K562 (cell line): ENCODE results near the gene ACSF3. TPM values are rescaled to one million over a fixed set of nuclear protein-coding genes. Genes with fewer than 3 reads are reported as not detected.

ENCODE experiments used
- CHD7 ChIP-seq: fragments of 200-600 bp; sonication (generic); IDR thresholded peaks from one replicate; pipeline ENCODE4 v1.6.1; 2012; ENCODE audit warnings: mild to moderate bottlenecking, low read depth, low read length, inconsistent platforms
- ZZZ3 ChIP-seq: fragments of 450-650 bp; IDR thresholded peaks from 2 replicates; pipeline ENCODE4 v1.6.1; 2016; ENCODE audit warnings: antibody characterized with exemption, mild to moderate bottlenecking, moderate library complexity
- polyA plus RNA-seq, 8 experiments: library from polyadenylated mRNA; depleted of rRNA in 4 of 8; stranded (reverse) in 5 of 8; unstranded in 3 of 8; fragments of >200 nt; fragmentation: Nextera tagmentation in 2 of 8; fragmentation: Illumina TruSeq in 1 of 8; extraction: Ambion mirVana in 2 of 8; extraction: Trizol in 1 of 8; gene quantifications; 2 replicates each; pipeline versions ENCODE4 v1.2.1 to v1.2.3, GENCODE V29; 2011 to 2014; ENCODE audit warnings: inconsistent platforms in 1 of 8, missing spikeins in 1 of 8
- total RNA-seq, 7 experiments: library from RNA; depleted of rRNA in 6 of 7; stranded (reverse); fragments of >200 nt in 6 of 7; fragmentation: Illumina TruSeq in 2 of 7; extraction: Trizol in 2 of 7; gene quantifications; 2 replicates each; pipeline versions ENCODE4 v1.2.1 to v1.2.3, GENCODE V29; 2011 to 2021; ENCODE audit warnings: low replicate concordance in 1 of 7

Gene ACSF3
- total and polyA plus RNA-seq, 9 of the 15 experiments (the other 6 are each of a cell fraction or from before 2014, with no cell fraction given), result 0.77 to 32.8 (median 14.7) TPM

GRCh38 chr16:89050868-89051311 is 42.8 kb upstream of the ACSF3 start (continued):
- no peak for TF ChIP-seq CHD7
- TF ChIP-seq ZZZ3, result no peak
